CD8-positive, alpha-beta memory T cell (primary cell): ENCODE measurements around the gene FKBP9. TPM values are rescaled to one million over a fixed set of nuclear protein-coding genes. Genes with fewer than 3 reads are reported as not detected.

Source experiments
- CTCF ChIA-PET: fragments of 350-600 bp; sonication (Branson Sonifier 250); formaldehyde crosslinking; loops from one replicate; lab custom pipeline; 2021; ENCODE audit warnings: antibody characterized with exemption; lab: Charles Lee
- POLR2A ChIA-PET: fragments of 350-600 bp; sonication (Branson Sonifier 250); formaldehyde crosslinking; loops from one replicate; lab custom pipeline; 2021; ENCODE audit warnings: antibody characterized with exemption; lab: Charles Lee
- DNase-seq, 5 donors: peaks; one replicate each; pipeline versions ENCODE4 v3.0.0 to v3.0.0-alpha.2; 2020 to 2022; ENCODE audit warnings: mixed read lengths in 1 of 5
- H3K27ac ChIP-seq: one replicate; pipeline ENCODE4 v1.7.0; 2013; ENCODE audit warnings: low read depth, mild to moderate bottlenecking, low read length, moderate library complexity
- H3K27me3 ChIP-seq: 2 replicates; pipeline ENCODE4 v1.7.0; 2013; ENCODE audit warnings: low read length, mild to moderate bottlenecking; ENCODE audit not compliant: insufficient read depth, poor library complexity, severe bottlenecking
- H3K36me3 ChIP-seq: 2 replicates; pipeline ENCODE4 v1.7.0; 2013; ENCODE audit warnings: mild to moderate bottlenecking, low read length, moderate library complexity; ENCODE audit not compliant: insufficient read depth
- H3K4me1 ChIP-seq: 2 replicates; pipeline ENCODE4 v1.7.0; 2013; ENCODE audit warnings: mild to moderate bottlenecking, low read length, moderate library complexity; ENCODE audit not compliant: insufficient read depth
- H3K4me3 ChIP-seq: 2 replicates; pipeline ENCODE4 v1.7.0; 2013; ENCODE audit warnings: mild to moderate bottlenecking, low read length
- H3K9me3 ChIP-seq: 2 replicates; pipeline ENCODE4 v1.7.0; 2013; ENCODE audit warnings: mild to moderate bottlenecking, low read length
- H3K27ac Mint-ChIP-seq, 8 donors: one replicate each; pipeline ENCODE4 v1.8.0; 2020 to 2021; ENCODE audit warnings: mixed read lengths in 8 of 8, mild to moderate bottlenecking in 6 of 8, inconsistent platforms in 3 of 8, moderate library complexity in 3 of 8
- H3K27me3 Mint-ChIP-seq, 2 donors: one replicate each; pipeline ENCODE4 v1.8.0; 2020 to 2021; ENCODE audit warnings: mixed read lengths in 2 of 2, mild to moderate bottlenecking in 1 of 2, moderate library complexity in 1 of 2
- H3K36me3 Mint-ChIP-seq, 3 donors: one replicate each; pipeline ENCODE4 v1.8.0; 2020 to 2021; ENCODE audit warnings: mixed read lengths in 3 of 3, inconsistent platforms in 1 of 3, mild to moderate bottlenecking in 1 of 3
- H3K4me1 Mint-ChIP-seq, 3 donors: one replicate each; pipeline ENCODE4 v1.8.0; 2020 to 2021; ENCODE audit warnings: mixed read lengths in 3 of 3, inconsistent platforms in 1 of 3, mild to moderate bottlenecking in 1 of 3
- H3K4me3 Mint-ChIP-seq, 7 donors: one replicate each; pipeline ENCODE4 v1.8.0; 2020 to 2021; ENCODE audit warnings: mixed read lengths in 7 of 7, mild to moderate bottlenecking in 6 of 7, moderate library complexity in 4 of 7, inconsistent platforms in 2 of 7
- H3K9me3 Mint-ChIP-seq, 5 donors: one replicate each; pipeline ENCODE4 v1.8.0; 2020 to 2022; ENCODE audit warnings: mixed read lengths in 5 of 5, mild to moderate bottlenecking in 3 of 5, moderate library complexity in 2 of 5, inconsistent platforms in 1 of 5
- polyA plus RNA-seq: library from polyadenylated mRNA; unstranded; fragments of 300-500 nt; fragmentation: Illumina TruSeq; gene quantifications from one replicate; pipeline ENCODE4 v1.2.3, GENCODE V29; 2021
- total RNA-seq, 2 experiments: library from RNA; stranded (reverse); gene quantifications; one replicate each; pipeline ENCODE4 v1.2.3, GENCODE V29; 2021

The FKBP9 gene
- total and polyA plus RNA-seq, 3 experiments from 2014 or later, result 0.29 to 0.31 TPM; not detected in 1

DNA sequence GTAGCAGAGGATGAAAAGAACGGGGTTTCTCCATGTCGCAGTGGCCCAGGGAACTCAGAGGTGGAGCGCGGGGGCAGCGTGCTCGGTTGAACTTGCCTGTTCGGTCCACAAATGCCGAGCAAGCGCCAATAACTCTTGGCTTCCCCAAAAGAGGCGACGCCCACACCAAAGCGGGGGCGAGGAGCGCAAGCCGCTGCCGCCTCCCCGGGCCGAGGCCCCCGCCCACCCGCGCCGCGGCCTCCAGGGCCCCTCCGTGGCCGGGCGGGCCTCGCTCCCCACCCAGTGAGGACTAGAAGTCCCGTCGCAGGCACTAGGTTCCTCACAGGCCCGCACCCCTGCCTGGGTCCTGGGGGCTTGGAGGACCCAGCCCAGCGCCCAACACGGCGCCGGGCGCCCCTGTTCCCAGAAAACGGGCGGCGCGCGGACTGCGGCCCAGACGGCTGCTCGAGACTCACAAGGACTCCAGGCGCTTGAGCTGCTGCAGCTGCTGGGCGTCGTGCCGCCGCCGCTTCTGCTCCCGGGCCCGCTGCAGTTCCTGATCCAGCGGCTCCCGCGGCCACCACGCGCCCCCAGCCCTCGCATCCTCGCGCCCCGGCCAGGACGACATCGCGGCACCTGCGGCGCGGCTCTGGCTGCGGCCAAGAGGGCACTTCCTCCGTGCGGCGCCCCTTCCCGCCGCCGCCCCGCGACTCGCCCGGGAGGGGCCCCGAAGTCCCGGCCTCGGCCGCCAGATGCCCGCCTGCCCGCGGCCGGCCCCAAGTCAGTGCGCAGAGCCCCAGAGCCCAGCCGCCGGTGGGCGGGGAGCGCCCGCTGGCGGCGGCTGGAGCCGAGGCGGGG, 14.6 kb upstream of the FKBP9 start:
- peak overlapping the region; percentile 46 for H3K27ac ChIP-seq
- Mint-ChIP-seq H3K4me3 (peak overlapping the region; percentile 80 to 96 (median 88)), H3K36me3 (no peaks in the 10 kb centered on the region), H3K27ac (peak overlapping the region in 5 of 8 donors; percentile 42 to 89 (median 78)), H3K27me3 (peaks cover 3 to 8% of the 10 kb centered on the region in 2 donors), H3K4me1 (peaks cover 7 to 20% (median 12%) of the 10 kb centered on the region in 3 donors), H3K9me3 (peaks cover 0 to 2% (median 0%) of the 10 kb centered on the region in 5 donors)
- H3K4me1 ChIP-seq, result peaks cover 10% of the 10 kb centered on the region
- no peaks in the 10 kb centered on the region for H3K9me3 ChIP-seq
- CTCF ChIA-PET, result interaction anchor here (0.6 to 7.9 kb wide), 20 partner anchors 10 to 177 kb away, joined by 3 to 110 read pairs (median 3); partner anchors contain the start of genes FKBP9 and KBTBD2
- DNase-seq, result peak; percentile 57 to 69 (median 60)
- H3K4me3 ChIP-seq, result peak overlapping the region; percentile 50
- H3K36me3 ChIP-seq, result no peaks in the 10 kb centered on the region
- no peaks in the 10 kb centered on the region for H3K27me3 ChIP-seq
- POLR2A ChIA-PET, result interaction anchor here (0.8 to 1.1 kb wide), 3 partner anchors 50 to 447 kb away, joined by 3 to 5 read pairs (median 4); partner anchors contain the start of genes AVL9 and KBTBD2

DNA sequence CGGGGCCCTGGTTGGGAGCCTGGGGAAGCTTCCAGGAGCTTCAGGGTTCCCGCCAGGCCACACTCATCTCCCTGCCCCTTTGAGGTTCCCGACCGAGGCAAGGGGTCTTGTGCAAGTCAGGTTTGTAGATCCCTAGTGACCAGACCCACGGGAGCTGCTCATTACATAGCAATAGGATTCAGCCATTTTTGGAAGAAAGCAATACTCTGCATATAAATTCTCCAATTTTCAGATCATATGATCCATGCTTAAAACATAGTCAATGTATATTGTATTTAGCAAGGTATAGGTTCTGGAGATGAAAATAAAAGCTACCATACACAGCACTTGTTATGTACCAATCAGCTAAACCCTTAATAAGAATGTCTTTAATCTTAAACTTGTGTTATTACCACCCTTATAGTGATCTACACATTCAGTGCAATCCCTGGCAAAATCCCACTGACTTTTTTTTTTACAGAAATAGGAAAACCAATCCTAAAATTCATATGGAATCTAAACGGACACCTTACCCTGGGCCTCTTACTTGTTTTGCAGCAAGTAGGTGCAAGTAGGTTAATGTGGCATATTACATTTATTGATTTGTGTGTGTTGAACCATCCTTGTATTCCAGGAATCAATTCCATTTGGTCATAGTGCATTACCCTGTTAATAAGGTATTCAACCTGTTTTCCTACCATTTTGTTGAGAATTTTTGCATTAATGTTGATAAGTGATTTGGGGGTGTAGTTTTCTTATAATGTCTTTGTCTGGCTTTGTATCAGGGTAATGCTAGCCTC, 13.8 kb upstream of the FKBP9 start:
- POLR2A ChIA-PET, result interaction anchor here (0.6 to 0.9 kb wide), 3 partner anchors 50 to 448 kb away, joined by 4 to 5 read pairs (median 5); partner anchors contain the start of gene AVL9
- CTCF ChIA-PET, result interaction anchor here (0.7 to 7.9 kb wide), 20 partner anchors 11 to 178 kb away, joined by 3 to 110 read pairs (median 3); partner anchors contain the start of genes FKBP9 and KBTBD2
- no peak for DNase-seq
- peak overlapping the region in 1 of 8 donors; percentile 84 for H3K27ac Mint-ChIP-seq
- H3K4me3 Mint-ChIP-seq, result peak overlapping the region; percentile 72 to 90 (median 78)
- H3K27me3 Mint-ChIP-seq, result peaks cover 7 to 16% of the 10 kb centered on the region in 2 donors
- Histone ChIP-seq H3K36me3 (no peaks in the 10 kb centered on the region), H3K27ac (no peak overlapping the region), H3K4me1 (peaks cover 10% of the 10 kb centered on the region), H3K27me3 (no peaks in the 10 kb centered on the region), H3K9me3 (no peaks in the 10 kb centered on the region), H3K4me3 (peak overlapping the region; percentile 36)
- peaks cover 7 to 20% (median 12%) of the 10 kb centered on the region in 3 donors for H3K4me1 Mint-ChIP-seq
- H3K36me3 Mint-ChIP-seq, result no peaks in the 10 kb centered on the region
- H3K9me3 Mint-ChIP-seq, result peaks cover 0 to 8% (median 0%) of the 10 kb centered on the region in 5 donors

DNA sequence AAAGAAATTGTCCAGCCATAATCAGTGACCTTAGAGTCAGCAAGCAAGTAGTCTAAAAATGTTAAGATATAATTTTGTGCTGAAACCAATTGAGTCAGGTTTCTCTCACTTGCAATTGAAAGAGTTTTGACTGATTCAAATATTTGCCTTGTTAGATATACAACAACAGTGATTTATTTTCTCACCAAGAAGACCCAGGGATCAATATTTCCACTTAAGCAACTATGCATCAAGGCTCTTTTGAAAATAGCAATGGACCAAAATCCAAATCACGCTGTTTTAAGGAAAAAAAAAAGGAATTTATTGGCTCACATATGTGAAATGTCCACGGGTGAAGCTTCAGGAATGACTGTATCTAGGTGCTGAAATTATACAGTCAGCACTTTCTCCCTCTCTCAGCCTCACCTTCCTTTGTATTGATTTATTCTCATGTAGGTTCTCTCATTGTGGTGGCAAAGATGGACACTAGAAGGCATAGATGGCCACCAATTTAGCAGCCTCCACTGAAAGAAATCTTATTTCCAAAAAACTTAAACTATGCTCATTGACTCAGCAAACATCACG, 9.7 kb upstream of the FKBP9 start:
- peaks cover 0 to 4% (median 0%) of the 10 kb centered on the region in 3 donors for H3K4me1 Mint-ChIP-seq
- peaks cover 11 to 38% of the 10 kb centered on the region in 2 donors for H3K27me3 Mint-ChIP-seq
- no peak overlapping the region for H3K4me3 Mint-ChIP-seq
- H3K36me3 Mint-ChIP-seq, result no peaks in the 10 kb centered on the region
- H3K9me3 ChIP-seq, result no peaks in the 10 kb centered on the region
- peaks cover 0 to 13% (median 2%) of the 10 kb centered on the region in 5 donors for H3K9me3 Mint-ChIP-seq
- H3K4me1 ChIP-seq, result peaks cover 3% of the 10 kb centered on the region
- no peak overlapping the region for H3K27ac ChIP-seq
- no peak overlapping the region for H3K4me3 ChIP-seq
- ChIA-PET CTCF (interaction anchor here (1.4 kb wide), 1 partner anchor 101 kb away, joined by 6 read pairs; no protein-coding TSS in a partner anchor), POLR2A (no interaction called here)
- no peak for DNase-seq
- H3K36me3 ChIP-seq, result no peaks in the 10 kb centered on the region
- no peaks in the 10 kb centered on the region for H3K27me3 ChIP-seq
- H3K27ac Mint-ChIP-seq, result no peak overlapping the region

DNA sequence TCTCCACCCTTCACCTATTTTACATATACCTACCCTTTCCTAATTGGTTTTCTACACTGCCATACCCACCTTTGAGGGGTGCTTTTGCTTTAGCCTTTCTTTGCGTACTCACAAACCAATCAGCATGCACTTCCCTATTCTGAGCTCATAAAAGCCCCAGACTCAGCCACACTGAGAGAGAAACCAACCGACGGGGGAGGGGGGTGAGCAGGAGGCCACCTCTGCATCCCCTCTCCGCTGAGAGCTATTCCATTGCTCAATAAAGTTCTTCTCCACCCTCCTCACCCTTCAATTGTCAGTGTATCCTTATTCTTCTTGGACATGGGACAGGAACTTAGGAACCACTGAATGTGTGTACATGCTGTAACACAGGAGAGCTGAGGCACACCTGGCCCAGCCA, 9.0 kb upstream of the FKBP9 start:
- H3K36me3 ChIP-seq, result no peaks in the 10 kb centered on the region
- H3K4me3 Mint-ChIP-seq, result no peak overlapping the region

DNA sequence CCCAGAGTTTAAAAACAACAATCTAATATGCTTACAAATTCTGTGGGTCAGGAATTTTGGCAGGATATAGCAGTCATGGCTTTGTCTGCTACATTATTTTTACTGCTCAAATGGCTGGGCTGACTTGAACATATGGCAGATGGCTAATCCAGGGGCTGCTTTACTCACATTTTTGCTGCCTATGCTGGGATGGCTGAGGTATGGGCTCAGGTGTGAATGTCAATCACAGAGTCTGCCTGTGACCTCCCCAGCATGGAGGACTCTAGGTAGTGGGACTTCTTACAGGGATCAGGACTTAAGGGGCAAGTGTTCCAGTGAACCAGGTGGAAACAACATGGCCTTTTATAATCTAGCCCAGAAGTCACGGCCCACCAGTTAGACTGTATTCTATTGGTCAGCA, 4.4 kb upstream of the FKBP9 start:
- Mint-ChIP-seq H3K9me3 (peaks cover 0 to 10% (median 2%) of the 10 kb centered on the region in 5 donors), H3K36me3 (no peaks in the 10 kb centered on the region), H3K27ac (no peak overlapping the region), H3K4me3 (no peak overlapping the region), H3K4me1 (peaks cover under 1 to 2% (median 1%) of the 10 kb centered on the region in 3 donors), H3K27me3 (peaks cover 23 to 42% of the 10 kb centered on the region in 2 donors)
- H3K36me3 ChIP-seq, result no peaks in the 10 kb centered on the region
- H3K4me1 ChIP-seq, result no peaks in the 10 kb centered on the region
- no peaks in the 10 kb centered on the region for H3K9me3 ChIP-seq
- ChIA-PET POLR2A (no interaction called here), CTCF (no interaction called here)
- H3K27ac ChIP-seq, result no peak overlapping the region
- no peak for DNase-seq
- H3K4me3 ChIP-seq, result no peak overlapping the region
- H3K27me3 ChIP-seq, result peaks cover 11% of the 10 kb centered on the region

More for the DNA sequence above, 9.0 kb upstream of the FKBP9 start:
- ChIA-PET CTCF (interaction anchor here (1.4 kb wide), 1 partner anchor 102 kb away, joined by 6 read pairs; no protein-coding TSS in a partner anchor), POLR2A (no interaction called here)
- H3K9me3 Mint-ChIP-seq, result peaks cover 0 to 13% (median 2%) of the 10 kb centered on the region in 5 donors
- H3K36me3 Mint-ChIP-seq, result no peaks in the 10 kb centered on the region
- Histone ChIP-seq H3K27ac (no peak overlapping the region), H3K27me3 (no peaks in the 10 kb centered on the region), H3K4me1 (peaks cover 2% of the 10 kb centered on the region), H3K4me3 (no peak overlapping the region), H3K9me3 (no peaks in the 10 kb centered on the region)
- H3K27ac Mint-ChIP-seq, result no peak overlapping the region
- no peak for DNase-seq
- H3K27me3 Mint-ChIP-seq, result peaks cover 12 to 43% of the 10 kb centered on the region in 2 donors
- H3K4me1 Mint-ChIP-seq, result peaks cover 0 to 2% (median 0%) of the 10 kb centered on the region in 3 donors

DNA sequence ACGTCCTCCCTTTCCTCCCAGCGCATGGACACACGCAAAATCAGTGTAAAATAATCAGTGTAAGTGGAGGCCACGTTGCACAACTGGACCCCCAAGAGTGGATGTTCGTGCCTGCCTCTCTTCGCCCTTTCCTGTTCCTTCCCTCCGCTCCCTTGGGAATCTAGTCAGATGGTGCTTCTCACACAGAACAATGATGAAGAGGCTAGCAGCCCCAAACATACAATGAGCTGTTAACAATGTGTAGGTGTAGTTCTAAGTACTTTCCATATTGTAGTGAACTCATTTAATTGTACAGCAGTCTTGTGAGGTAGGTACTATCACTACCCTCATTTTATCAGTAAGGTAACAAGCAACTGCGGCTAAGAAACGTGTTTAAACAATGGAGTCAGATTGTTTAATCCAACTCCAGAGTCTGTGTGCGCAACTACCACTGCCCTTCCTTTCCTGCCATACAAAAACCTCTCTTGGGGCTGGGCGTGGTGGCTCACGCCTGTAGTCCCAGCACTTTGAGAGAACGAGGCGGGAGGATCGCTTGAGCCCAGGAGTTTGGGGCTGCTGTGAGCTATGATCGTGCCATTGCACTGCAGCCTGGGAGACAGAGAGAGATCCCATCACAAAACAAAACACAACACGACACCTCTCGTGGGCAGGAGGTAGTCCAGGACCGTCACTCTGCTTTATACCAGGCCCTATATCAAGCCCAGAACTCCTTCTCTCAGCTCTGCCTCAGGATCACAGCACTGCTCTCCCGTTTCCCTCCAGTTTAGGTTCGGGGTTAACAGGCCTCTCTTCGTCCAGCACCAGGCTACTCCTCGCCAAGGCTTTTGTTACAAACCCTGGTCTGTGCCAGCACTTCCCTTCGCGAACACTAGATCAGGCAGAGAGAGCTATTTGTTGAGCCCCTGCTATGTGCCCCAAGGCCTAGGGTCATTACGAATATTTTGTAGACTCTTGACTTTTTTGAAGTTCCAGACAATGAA, 1.1 kb downstream of the FKBP9 start:
- peaks cover 0 to 5% (median 0%) of the 10 kb centered on the region in 3 donors for H3K36me3 Mint-ChIP-seq
- peaks cover 38 to 42% of the 10 kb centered on the region in 2 donors for H3K27me3 Mint-ChIP-seq
- CTCF ChIA-PET, result interaction anchor here (1.1 to 1.5 kb wide), 2 partner anchors 20 to 112 kb away, joined by 3 to 6 read pairs; no protein-coding TSS in a partner anchor
- peak overlapping the region in 1 of 8 donors; percentile 5 for H3K27ac Mint-ChIP-seq
- DNase-seq, result no peak
- peak overlapping the region; percentile 18 for H3K27ac ChIP-seq
- POLR2A ChIA-PET, result no interaction called here
- H3K4me3 Mint-ChIP-seq, result peak overlapping the region in 6 of 7 donors; percentile 59 to 83 (median 72)
- H3K9me3 Mint-ChIP-seq, result no peaks in the 10 kb centered on the region
- peaks cover 15% of the 10 kb centered on the region for H3K27me3 ChIP-seq
- H3K4me1 Mint-ChIP-seq, result peaks cover 3 to 5% (median 5%) of the 10 kb centered on the region in 3 donors
- no peaks in the 10 kb centered on the region for H3K4me1 ChIP-seq
- no peaks in the 10 kb centered on the region for H3K36me3 ChIP-seq
- no peak overlapping the region for H3K4me3 ChIP-seq
- no peaks in the 10 kb centered on the region for H3K9me3 ChIP-seq
